Ovary (tissue), 9 donors: ENCODE data around the gene UST. TPM values are rescaled to one million over a fixed set of nuclear protein-coding genes. Genes with fewer than 3 reads are reported as not detected.

Source experiments
- DNase-seq, 5 donors: peaks; one replicate each; pipeline ENCODE4 v3.0.0-alpha.2; 2019 to 2020
- H3K27ac ChIP-seq, 2 donors: fragments of 200-600 bp; one replicate each; pipeline versions ENCODE4 v1.5.1 to v1.8.0; 2019 to 2022
- H3K27me3 ChIP-seq: fragments of 200-600 bp; one replicate; pipeline ENCODE4 v1.8.0; 2022
- H3K36me3 ChIP-seq: fragments of 200-600 bp; sonication (generic); one replicate; pipeline ENCODE4 v1.5.1; 2019
- H3K4me1 ChIP-seq: one replicate; pipeline ENCODE4 v1.8.1; 2013; ENCODE audit warnings: mild to moderate bottlenecking, moderate library complexity; ENCODE audit not compliant: insufficient read depth
- H3K4me3 ChIP-seq: fragments of 200-600 bp; sonication (generic); one replicate; pipeline ENCODE4 v1.5.1; 2017
- H3K9me3 ChIP-seq, 2 donors: fragments of 200-600 bp in 1 of 2; sonication (generic) in 1 of 2; one replicate each; pipeline versions ENCODE4 v1.5.1 to v1.8.1; 2013 to 2019; ENCODE audit warnings: mild to moderate bottlenecking in 1 of 2, moderate library complexity in 1 of 2
- EP300 ChIP-seq: sonication (generic); formaldehyde crosslinking; IDR thresholded peaks from one replicate; pipeline ENCODE4 v1.6.1; 2017; ENCODE audit warnings: antibody characterized with exemption
- POLR2A ChIP-seq: fragments of 450-650 bp; IDR thresholded peaks from one replicate; pipeline ENCODE4 v1.6.1; 2017; ENCODE audit warnings: antibody characterized with exemption, mild to moderate bottlenecking, moderate library complexity
- WGBS, 3 donors: extraction: QIAGEN DNeasy Blood & Tissue Kit in 1 of 3; methylation state at CpG; one replicate each; pipeline versions ENCODE4 v1.1.5 to v1.1.7; 2013 to 2017; 5-methylcytosine and 5-hydroxymethylcytosine counted together
- intact Hi-C, 4 donors: fragments of 100-400 bp; cut with DNase I; formaldehyde crosslinking; loops; one replicate each; pipeline versions ENCODE4 v1.11.0 to v1.15.1; 2022 to 2023
- polyA plus RNA-seq, 2 donors: library from polyadenylated mRNA; stranded (reverse); fragments of 200-250 nt in 1 of 2; fragments of 350-450 nt in 1 of 2; fragmentation: Illumina TruSeq in 1 of 2; extraction: RNeasy Lipid Tissue Mini Kit (QIAGEN cat#74804) in 1 of 2; gene quantifications; one replicate each; pipeline ENCODE4 v1.2.3, GENCODE V29; 2013 to 2014
- total RNA-seq, 7 donors: library from RNA; depleted of rRNA in 2 of 7; stranded (reverse); fragments of >200 nt in 2 of 7; fragmentation: NEBNext Ultra II Directional in 3 of 7; extraction: Animal tissue kit (Norgen Biotek cat#: 25700) in 3 of 7; gene quantifications; one replicate each; pipeline versions ENCODE4 v1.1.0 to v1.2.4, GENCODE V29; 2016 to 2023
- TF ChIP-seq, protein P1 (sequence below), 3 donors: fragments of 450-650 bp in 2 of 3; fragments of 200-600 bp in 1 of 3; IDR thresholded peaks; one replicate each; pipeline versions ENCODE4 v1.5.1 to v1.8.0; 2016 to 2022; ENCODE audit warnings: antibody characterized with exemption in 3 of 3, mild to moderate bottlenecking in 1 of 3
- donor health status: DM: no; HTN: no; CAD: no; lungs with moderate emphysema.
- donor health status: DM: no; HTN: no; CAD: no.
- donor health status: Bipolar disorder and iron deficiency.
- donor health status: DM: yes; HTN: yes; CAD: no.
- donor health status: DM: no; HTN: no; CAD: no.
- donor health status: DM: yes; HTN: yes; CAD: no.

The UST gene
- total and polyA plus RNA-seq, 9 donors = 11.8 to 20.1 (median 16.5) TPM

DNA sequence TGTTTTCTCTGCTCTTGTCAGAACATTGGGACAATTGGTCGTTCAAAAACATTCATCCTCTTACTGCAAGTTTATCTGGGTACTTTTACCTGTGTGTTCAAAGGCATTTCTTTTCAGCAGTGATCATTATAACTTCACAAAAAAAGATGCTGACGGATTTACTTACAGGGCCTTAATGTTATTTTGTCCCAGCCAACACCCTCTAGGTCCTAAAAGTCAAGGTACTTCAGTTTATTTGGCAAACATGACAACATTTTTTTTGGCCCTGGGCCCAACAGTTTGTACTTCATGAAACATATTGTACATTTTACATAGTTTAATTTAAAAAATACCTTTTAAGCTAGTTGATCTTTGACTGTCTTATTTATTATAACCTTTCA, 329.5 kb downstream of the UST start:
- no peaks in the 10 kb centered on the region for H3K27me3 ChIP-seq
- peaks cover 12% of the 10 kb centered on the region for H3K4me1 ChIP-seq
- H3K36me3 ChIP-seq = no peaks in the 10 kb centered on the region
- intact Hi-C loops = loop anchor here in 1 of 4 donors (5.0 kb wide), 1 partner anchor 44 kb away; no protein-coding TSS in a partner anchor
- no peak for TF ChIP-seq POLR2A
- no peak for TF ChIP-seq EP300
- TF ChIP-seq, protein P1, sequence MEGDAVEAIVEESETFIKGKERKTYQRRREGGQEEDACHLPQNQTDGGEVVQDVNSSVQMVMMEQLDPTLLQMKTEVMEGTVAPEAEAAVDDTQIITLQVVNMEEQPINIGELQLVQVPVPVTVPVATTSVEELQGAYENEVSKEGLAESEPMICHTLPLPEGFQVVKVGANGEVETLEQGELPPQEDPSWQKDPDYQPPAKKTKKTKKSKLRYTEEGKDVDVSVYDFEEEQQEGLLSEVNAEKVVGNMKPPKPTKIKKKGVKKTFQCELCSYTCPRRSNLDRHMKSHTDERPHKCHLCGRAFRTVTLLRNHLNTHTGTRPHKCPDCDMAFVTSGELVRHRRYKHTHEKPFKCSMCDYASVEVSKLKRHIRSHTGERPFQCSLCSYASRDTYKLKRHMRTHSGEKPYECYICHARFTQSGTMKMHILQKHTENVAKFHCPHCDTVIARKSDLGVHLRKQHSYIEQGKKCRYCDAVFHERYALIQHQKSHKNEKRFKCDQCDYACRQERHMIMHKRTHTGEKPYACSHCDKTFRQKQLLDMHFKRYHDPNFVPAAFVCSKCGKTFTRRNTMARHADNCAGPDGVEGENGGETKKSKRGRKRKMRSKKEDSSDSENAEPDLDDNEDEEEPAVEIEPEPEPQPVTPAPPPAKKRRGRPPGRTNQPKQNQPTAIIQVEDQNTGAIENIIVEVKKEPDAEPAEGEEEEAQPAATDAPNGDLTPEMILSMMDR (IDR thresholded peaks at IDR 0.05) = no peak
- no peaks in the 10 kb centered on the region for H3K9me3 ChIP-seq
- no peak overlapping the region for H3K27ac ChIP-seq
- H3K4me3 ChIP-seq = no peak overlapping the region
- DNase-seq = no peak
- 40 to 62% (median 54%) methylated on average over 2 of the region's 2 CpGs for whole genome bisulfite sequencing, 3 donors

DNA sequence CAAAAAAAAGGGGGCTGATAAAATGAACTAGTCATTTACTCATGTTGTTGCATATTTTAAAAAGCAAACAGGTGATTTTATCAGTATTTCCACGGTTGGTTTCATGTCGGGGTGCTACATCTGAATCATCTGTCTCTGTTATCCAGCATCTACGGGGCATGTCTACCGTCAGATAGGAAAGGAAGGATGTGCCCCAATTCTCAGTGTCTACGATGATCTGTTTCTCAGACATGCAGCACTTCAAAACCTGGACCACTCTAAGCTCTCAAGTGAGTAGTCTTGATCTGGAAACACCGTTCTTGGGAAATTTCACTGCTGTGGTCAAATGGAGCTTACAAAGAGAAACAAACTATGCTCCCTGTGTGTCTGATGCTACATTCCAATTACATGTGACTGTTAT, 330.4 kb downstream of the UST start:
- Histone ChIP-seq H3K4me1 (peaks cover 12% of the 10 kb centered on the region), H3K27ac (no peak overlapping the region), H3K4me3 (no peak overlapping the region), H3K36me3 (no peaks in the 10 kb centered on the region), H3K9me3 (no peaks in the 10 kb centered on the region), H3K27me3 (no peaks in the 10 kb centered on the region)
- 47 to 58% (median 57%) methylated on average over 6 of the region's 6 CpGs for whole genome bisulfite sequencing, 3 donors
- TF ChIP-seq POLR2A (no peak), EP300 (no peak)
- TF ChIP-seq, protein P1 (IDR thresholded peaks at IDR 0.05) = no peak
- no peak for DNase-seq
- intact Hi-C loops = loop anchor here in 1 of 4 donors (5.0 kb wide), 1 partner anchor 45 kb away; no protein-coding TSS in a partner anchor

DNA sequence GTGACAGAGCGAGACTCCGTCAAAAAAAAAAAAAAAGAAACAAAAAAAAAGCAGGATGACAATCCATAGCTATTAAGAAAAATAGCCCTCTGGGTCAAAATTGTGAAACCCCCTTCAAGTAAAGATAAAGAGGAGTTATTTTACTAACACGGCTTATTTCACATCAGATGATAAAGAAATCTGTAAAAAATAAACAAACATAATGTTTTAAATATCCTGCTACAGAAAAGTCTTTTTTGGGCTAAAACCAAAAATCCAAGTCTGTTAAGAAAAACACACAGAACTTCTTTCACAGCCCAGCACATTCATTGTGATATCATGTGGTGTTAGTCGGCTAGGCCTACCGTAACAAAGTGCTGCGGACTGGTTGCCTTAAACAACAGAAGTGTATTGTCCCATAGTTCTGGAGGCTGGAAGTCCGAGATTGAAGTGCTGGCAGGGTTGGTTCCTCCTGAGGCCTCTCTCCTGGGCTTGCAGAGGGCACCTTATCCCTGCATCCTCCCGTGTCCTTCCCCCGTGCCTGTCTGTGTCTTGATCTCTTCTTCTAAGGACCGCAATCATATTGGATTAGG, 331.5 kb downstream of the UST start:
- intact Hi-C loops = loop anchor here in 1 of 4 donors (5.0 kb wide), 1 partner anchor 46 kb away; no protein-coding TSS in a partner anchor
- DNase-seq = no peak
- peaks cover 12% of the 10 kb centered on the region for H3K4me1 ChIP-seq
- no peak overlapping the region for H3K4me3 ChIP-seq
- WGBS, 3 donors = 73 to 79% (median 77%) methylated on average over 10 of the region's 10 CpGs
- H3K27me3 ChIP-seq = no peaks in the 10 kb centered on the region
- H3K27ac ChIP-seq = no peak overlapping the region
- no peaks in the 10 kb centered on the region for H3K9me3 ChIP-seq
- TF ChIP-seq EP300 = no peak
- TF ChIP-seq, protein P1 (IDR thresholded peaks at IDR 0.05) = no peak
- TF ChIP-seq POLR2A = no peak
- no peaks in the 10 kb centered on the region for H3K36me3 ChIP-seq

DNA sequence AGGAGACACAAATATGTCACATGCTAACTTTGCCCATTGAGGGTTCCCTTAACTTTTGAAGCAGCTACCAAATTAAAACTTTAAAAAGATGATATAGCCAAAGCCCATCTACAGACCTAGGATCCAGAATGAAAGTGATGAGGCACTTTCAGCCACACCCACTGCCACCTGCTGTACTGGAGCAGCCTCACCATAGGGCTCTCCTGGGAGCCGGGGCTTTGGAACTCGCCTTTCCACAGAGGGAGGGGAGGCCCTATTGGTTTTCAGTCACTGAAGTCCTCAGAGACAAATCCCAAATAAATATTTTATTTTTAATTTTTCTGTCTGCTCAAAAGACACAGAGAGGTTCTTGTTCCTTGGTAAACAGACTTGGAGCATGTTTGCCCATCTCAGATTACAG, 332.6 kb downstream of the UST start:
- DNase-seq = no peak
- Histone ChIP-seq H3K27me3 (no peaks in the 10 kb centered on the region), H3K9me3 (no peaks in the 10 kb centered on the region), H3K4me1 (peaks cover 12% of the 10 kb centered on the region), H3K36me3 (no peaks in the 10 kb centered on the region), H3K27ac (peak overlapping the region in 1 of 2 donors; percentile 57), H3K4me3 (no peak overlapping the region)
- intact Hi-C loops = loop anchor here in 1 of 4 donors (5.0 kb wide), 1 partner anchor 47 kb away; no protein-coding TSS in a partner anchor
- TF ChIP-seq, protein P1 (IDR thresholded peaks at IDR 0.05) = no peak
- TF ChIP-seq POLR2A (no peak), EP300 (no peak)
- 68 to 80% (median 79%) methylated on average over 2 of the region's 2 CpGs for WGBS, 3 donors
